GM12874 (cell line): ENCODE results near the gene OR4K17.

Experiments
- CTCF ChIP-seq: IDR thresholded peaks from 2 replicates; pipeline ENCODE4 v1.5.1; 2011; ENCODE audit warnings: low read depth, mild to moderate bottlenecking, control low read depth, low read length, moderate library complexity; ENCODE audit not compliant: insufficient read depth

Gene OR4K17

GRCh38 chr14:20110438-20110837, at the start of gene OR4K17:
Gene OR4K17 (plus strand): TSS chr14:20110739. CDS start chr14:20117500, 6,761 bp downstream.
- no peak for TF ChIP-seq CTCF

- no peak for TF ChIP-seq CTCF
Measured at GRCh38 chr14:20092050-20092449, 18.5 kb upstream of the OR4K17 start.

- no peak for TF ChIP-seq CTCF
Measured at GRCh38 chr14:20093442-20093841, 17.1 kb upstream of the OR4K17 start.

- no peak for TF ChIP-seq CTCF
Measured at GRCh38 chr14:20112321-20112720, 1.8 kb downstream of the OR4K17 start.

GRCh38 chr14:20116748-20117147, 6.2 kb downstream of the OR4K17 start:
- TF ChIP-seq CTCF, result no peak

- no peak for TF ChIP-seq CTCF
Measured at GRCh38 chr14:20118795-20119194, 8.3 kb downstream of the OR4K17 start.

- no peak for TF ChIP-seq CTCF
Measured at GRCh38 chr14:20138520-20138919, 28.0 kb downstream of the OR4K17 start, which contains the start of gene OR4N5. Gene OR4N5 (plus strand): TSS chr14:20138820. CDS start chr14:20143736, 4,916 bp downstream.
